IPS DF 19.7 (cell line): ENCODE measurements around the gene CBY1.

ENCODE experiments used
- DNase-seq: peaks from one replicate; pipeline ENCODE4 v3.0.0-alpha.2; 2013; ENCODE audit warnings: low read depth, low spot score

Gene CBY1

DNA sequence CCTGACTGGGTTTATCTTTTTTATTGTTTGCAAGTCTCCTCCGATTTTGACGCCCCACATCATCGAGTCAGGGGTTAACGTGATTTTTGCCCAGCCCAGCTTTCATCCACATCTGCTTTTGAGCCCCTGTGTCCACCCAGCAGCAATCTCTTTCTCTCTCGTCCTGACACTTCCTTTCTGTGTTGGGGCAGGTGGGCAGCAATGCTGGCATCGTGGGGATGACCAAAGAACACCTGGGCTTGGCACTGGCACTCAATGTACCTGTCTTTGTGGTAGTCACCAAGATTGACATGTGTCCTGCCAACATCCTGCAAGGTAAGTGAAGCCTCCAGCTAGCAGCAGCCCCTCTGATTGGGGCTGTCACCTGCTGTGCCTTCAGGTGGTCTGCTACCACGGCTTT lies 65.1 kb downstream of the CBY1 start:
- no peak for DNase-seq
